Measurements from ENCODE around the gene CD48.

The CD48 gene, protein sequence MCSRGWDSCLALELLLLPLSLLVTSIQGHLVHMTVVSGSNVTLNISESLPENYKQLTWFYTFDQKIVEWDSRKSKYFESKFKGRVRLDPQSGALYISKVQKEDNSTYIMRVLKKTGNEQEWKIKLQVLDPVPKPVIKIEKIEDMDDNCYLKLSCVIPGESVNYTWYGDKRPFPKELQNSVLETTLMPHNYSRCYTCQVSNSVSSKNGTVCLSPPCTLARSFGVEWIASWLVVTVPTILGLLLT

GRCh38 chr1:160711602-160712311 lies at the start of gene CD48:
TSS of gene CD48 (minus strand) at chr1:160711822. CDS start at chr1:160711763, 59 bp downstream.
- DNase-seq: peak; percentile 29 to 62

DNA sequence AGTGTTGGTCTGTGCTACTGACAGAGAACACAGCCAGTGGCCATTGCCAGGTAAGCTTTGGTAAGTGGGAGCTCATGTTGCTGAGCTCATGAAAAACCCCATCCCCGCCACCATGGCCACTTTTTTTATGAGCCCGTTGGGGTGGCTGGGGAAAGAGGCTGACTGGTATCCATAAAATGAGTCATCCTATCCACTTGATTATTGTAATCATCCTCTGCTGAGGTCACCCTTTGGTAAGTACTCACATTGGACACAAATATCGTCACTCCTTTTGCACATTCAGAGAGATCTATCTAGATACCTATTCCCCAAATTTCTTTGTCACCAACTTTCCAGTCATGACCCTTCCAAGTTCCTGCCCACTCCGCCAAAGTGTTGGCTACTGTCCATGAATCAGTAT lies 49.4 kb upstream of the CD48 start:
- DNase-seq: no peak

DNA sequence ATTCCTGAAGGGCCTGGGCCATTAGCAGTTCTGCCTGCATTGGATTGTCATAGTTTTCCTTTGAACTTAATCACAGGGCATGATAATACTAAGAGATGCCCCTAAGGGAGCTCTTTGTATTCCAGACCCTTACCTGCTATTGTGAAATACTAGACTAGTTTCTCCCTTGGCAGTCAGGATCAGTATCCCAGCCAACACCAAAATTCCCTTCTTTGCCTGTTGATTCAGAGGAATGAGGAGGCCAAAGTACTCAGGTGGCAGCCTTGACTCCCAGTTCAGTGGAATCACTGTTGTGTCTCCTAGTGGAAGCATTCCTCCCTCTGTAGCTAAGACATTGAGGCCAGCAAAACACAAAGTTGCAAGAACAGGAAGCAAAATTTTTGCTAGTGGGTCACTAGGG lies 48.1 kb upstream of the CD48 start:
- no peak for DNase-seq

- DNase-seq: no peak
Measured at GRCh38 chr1:160758521-160758920, 46.9 kb upstream of the CD48 start.

GRCh38 chr1:160756849-160757201 lies 45.2 kb upstream of the CD48 start:
- DNase-seq: no peak

GRCh38 chr1:160755911-160756848 lies 44.6 kb upstream of the CD48 start:
- DNase-seq: no peak

DNA sequence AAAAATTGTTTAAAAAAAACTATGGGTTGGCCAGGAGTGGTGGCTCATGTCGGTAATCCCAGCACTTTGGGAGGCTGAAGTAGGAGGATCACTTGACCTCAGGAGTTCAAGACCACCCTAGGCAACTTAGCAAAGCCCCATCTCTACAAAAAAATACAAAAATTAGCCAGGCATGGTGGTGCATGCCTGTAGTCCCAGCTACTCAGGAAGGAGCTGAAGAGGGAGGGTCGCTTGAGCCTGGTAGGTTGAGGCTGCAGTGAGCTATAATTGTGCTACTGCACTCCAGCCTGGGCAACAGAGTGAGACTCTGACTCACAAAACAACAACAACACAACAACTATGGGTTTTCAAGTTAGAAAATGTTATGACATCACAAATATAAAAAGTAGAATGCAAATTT lies 43.8 kb upstream of the CD48 start:
- DNase-seq: no peak

- DNase-seq: no peak
Measured at GRCh38 chr1:160753594-160753993, 42.0 kb upstream of the CD48 start.

GRCh38 chr1:160752924-160753323 lies 41.3 kb upstream of the CD48 start:
- DNase-seq: no peak

DNA sequence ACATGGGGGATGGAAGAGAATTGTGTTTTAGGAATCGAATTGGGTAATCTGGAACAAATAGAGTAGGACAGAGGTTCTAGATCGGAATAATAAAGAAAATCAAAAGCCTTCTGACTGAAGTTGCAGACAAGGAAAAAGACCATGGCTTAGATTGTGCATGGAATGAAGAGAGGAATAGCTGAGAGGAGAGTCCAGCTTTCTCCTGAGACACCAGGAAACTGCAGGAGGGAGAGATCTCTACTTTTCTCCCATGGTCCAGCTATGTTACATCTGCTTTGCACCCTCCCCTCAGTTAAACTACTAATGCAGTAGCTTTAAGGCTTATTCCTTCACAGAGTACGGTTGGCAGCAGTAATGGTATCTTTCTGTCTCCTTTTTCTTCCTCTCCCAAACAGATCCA lies 40.8 kb upstream of the CD48 start:
- no peak for DNase-seq

GRCh38 chr1:160750608-160751007 lies 39.0 kb upstream of the CD48 start:
- no peak for DNase-seq

DNA sequence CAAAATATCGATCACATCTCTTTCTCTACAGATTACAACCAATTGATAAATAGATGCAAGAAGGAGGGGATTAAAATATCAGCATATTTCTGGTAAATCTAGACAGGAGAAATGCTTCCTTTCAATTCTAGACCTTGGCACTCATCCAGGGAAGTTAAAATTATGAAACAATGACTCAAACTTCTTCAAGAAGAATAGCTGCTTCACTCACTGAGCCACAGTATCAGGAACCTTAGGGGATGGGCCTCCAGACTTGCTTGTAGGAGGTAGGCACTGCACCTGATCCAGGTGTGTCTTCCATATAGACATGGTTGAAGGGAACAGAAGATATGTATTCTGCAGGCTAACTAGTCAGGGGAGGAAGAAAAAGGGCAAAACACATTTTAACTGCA lies 37.3 kb upstream of the CD48 start:
- DNase-seq: no peak

DNA sequence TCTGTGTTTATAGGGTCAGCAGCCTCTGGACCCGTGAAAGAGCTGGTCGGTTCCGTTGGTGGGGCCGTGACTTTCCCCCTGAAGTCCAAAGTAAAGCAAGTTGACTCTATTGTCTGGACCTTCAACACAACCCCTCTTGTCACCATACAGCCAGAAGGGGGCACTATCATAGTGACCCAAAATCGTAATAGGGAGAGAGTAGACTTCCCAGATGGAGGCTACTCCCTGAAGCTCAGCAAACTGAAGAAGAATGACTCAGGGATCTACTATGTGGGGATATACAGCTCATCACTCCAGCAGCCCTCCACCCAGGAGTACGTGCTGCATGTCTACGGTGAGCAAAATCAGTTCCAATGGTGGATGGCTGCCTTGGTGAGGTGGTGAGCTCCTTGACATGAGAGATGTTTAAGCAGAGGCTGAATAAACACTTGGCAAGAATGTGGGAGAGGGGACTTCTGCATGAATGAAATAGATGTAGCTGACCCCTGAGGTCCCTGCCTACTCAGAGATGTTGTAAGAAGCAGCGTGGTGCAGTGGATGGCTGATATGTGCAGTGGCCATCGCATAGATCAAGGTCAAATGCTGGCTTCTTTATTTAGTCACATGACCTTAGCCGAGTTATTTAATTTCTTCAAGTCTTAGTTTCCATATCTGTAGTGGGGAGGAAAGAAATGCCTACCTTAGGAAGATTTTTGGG lies 36.7 kb upstream of the CD48 start:
- DNase-seq: no peak

- DNase-seq: no peak
Measured at GRCh38 chr1:160747717-160748116, 36.1 kb upstream of the CD48 start.

DNA sequence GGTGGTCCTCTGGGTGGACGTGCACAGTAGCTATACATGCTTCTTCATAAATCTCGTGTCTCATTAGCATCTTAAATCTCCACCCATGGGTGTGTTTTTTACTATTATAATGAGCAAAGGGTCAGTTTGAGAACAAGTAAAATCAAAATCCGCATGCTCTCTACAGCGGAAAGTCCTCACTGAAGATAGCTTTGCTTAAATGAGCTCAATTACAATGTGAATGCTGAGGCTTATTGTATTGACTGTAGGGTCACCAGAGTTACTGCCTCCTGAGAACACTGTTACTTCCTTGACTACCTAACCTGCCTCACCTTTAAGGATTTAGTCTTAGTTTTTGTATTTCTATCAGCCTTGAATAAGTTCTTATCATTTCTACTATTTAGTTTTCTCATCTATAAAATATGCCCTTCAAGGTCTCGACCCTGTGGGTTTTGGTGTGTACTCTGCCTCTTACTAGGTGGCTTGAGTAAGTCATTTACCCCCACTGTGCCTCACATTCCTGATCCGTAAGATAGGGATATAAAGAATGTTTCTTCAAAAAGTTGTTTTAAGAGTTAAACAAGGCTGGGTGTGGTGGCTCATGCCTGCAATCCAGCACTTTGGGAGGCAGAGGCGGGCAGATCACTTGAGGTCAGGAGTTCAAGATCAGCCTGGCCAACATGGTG lies 35.3 kb upstream of the CD48 start:
- no peak for DNase-seq

DNA sequence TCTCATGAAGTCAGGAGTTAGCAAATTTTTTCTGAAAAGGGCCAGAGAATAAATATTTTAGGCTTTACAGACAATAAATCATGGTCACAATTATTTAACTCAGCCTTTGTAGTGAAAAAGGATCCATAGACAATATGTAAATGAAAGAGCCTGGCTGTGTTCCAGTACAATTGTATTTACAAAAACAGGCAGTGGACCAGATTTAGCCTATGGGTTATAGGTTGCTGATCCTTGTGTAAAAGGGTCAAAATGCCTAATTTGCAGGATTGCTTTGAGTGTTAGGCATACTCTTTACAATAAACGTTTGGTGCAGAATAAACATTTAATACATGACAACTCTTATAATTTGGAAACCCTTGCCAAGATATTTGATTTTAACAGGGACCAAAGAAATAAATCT lies 33.9 kb upstream of the CD48 start:
- no peak for DNase-seq

DNA sequence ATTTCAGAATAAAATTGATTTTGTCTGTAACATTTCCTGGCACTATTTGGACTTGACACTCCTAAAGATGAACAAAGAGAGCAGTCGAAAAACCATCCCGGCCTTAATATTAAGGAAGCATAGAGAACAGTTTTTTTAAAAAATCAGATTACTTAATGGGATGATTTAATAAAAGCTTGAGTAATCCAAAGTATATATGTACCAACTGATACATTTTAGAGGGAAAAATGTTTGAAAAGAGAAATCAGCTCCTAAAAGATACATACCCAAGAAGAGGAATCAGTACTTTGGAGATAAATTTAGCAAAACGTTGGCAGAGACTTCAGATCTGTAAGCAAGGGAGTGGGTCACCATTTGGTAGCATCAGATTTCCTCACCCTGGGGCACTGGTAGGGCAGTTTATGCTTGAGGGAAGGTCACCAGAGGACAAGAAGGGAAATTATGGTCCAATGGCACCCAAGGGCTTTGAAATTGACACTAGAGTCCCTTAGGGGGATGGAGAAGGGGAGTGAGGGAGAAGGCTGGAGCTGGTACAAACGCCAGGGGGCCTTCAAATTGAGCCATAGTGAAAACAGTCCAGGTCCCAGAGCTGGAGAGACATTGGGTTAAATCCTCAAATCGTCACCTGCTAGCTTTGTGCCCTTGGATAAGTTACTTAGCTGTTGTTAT lies 33.4 kb upstream of the CD48 start:
- DNase-seq: no peak

GRCh38 chr1:160744199-160744851 lies 32.7 kb upstream of the CD48 start:
- no peak for DNase-seq

DNA sequence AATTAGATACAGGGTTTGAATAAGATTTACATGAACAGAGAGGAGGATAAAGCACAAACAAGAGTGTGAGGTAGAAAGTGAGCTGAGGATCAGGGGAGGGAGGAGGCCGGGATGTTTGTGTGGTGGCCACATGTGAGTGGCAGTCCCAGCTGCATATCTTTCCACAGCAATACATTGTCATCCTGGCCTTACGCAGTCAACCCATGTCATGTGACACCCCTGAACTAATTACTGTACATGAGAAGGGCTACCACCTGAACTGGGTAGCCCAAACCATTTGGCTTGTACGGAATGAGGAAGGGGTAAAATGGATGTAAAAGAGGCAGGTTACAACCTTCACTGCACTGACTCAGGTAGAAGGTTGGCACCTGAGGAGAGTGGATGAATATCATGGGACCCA lies 31.6 kb upstream of the CD48 start:
- no peak for DNase-seq

GRCh38 chr1:160742428-160743127 lies 31.0 kb upstream of the CD48 start:
- DNase-seq: no peak

Data from stimulated activated CD4-positive, alpha-beta T cell treated with anti-CD3 and anti-CD28 coated beads, Interleukin-4, amount 100 ng/mL, for 4 hours (primary cell).